SKM-1 (cell line): ENCODE results near the gene ZNF398.

Experiments
- DNase-seq: peaks from one replicate; lab custom pipeline; 2025; ENCODE audit not compliant: unreplicated experiment; lab: John Stamatoyannopoulos, UW

ZNF398 gene

GRCh38 chr7:149147752-149148653 is 750 bp downstream of the ZNF398 start:
- no peak for DNase-seq

GRCh38 chr7:149150981-149151380 is 3.7 kb downstream of the ZNF398 start:
- no peak for DNase-seq

- DNase-seq, result no peak
Measured at GRCh38 chr7:149153346-149153745, 6.1 kb downstream of the ZNF398 start.

GRCh38 chr7:149154056-149154455 is 6.8 kb downstream of the ZNF398 start:
- DNase-seq, result no peak

- no peak for DNase-seq
Measured at GRCh38 chr7:149156898-149157297, 9.6 kb downstream of the ZNF398 start.

GRCh38 chr7:149161241-149161848 is 14.1 kb downstream of the ZNF398 start:
- no peak for DNase-seq

- DNase-seq, result no peak
Measured at GRCh38 chr7:149166142-149166541, 18.9 kb downstream of the ZNF398 start.

- no peak for DNase-seq
Measured at GRCh38 chr7:149166630-149167352, 19.5 kb downstream of the ZNF398 start.

GRCh38 chr7:149171892-149172533 is 24.8 kb downstream of the ZNF398 start:
- no peak for DNase-seq

- DNase-seq, result no peak
Measured at GRCh38 chr7:149172534-149172920, 25.3 kb downstream of the ZNF398 start.

- no peak for DNase-seq
Measured at GRCh38 chr7:149175150-149175549, 27.9 kb downstream of the ZNF398 start.

- DNase-seq, result no peak
Measured at GRCh38 chr7:149179241-149179640, 32.0 kb downstream of the ZNF398 start.

GRCh38 chr7:149180722-149181449 is 33.6 kb downstream of the ZNF398 start:
- no peak for DNase-seq

GRCh38 chr7:149181450-149181790 is 34.2 kb downstream of the ZNF398 start:
- DNase-seq, result no peak

- DNase-seq, result no peak
Measured at GRCh38 chr7:149184274-149184673, 37.0 kb downstream of the ZNF398 start.

- no peak for DNase-seq
Measured at GRCh38 chr7:149188213-149188612, 41.0 kb downstream of the ZNF398 start.

GRCh38 chr7:149188637-149189259 is 41.5 kb downstream of the ZNF398 start:
- DNase-seq, result no peak

- no peak for DNase-seq
Measured at GRCh38 chr7:149191851-149192250, 44.6 kb downstream of the ZNF398 start.

GRCh38 chr7:149194799-149195179 is 47.5 kb downstream of the ZNF398 start:
- no peak for DNase-seq
